Fibroblast of lung (primary cell): Measurements from ENCODE around the gene CFAP46. TPM values are rescaled to one million over a fixed set of nuclear protein-coding genes. Genes with fewer than 3 reads are reported as not detected.

ENCODE experiments used
- DNase-seq, 2 donors: peaks; one replicate each; pipeline versions ENCODE4 v3.0.0 to v3.0.0-alpha.2; 2010; ENCODE audit warnings: low read depth in 2 of 2
- H2AFZ ChIP-seq: 2 replicates; pipeline ENCODE4 v1.5.1; 2012; ENCODE audit warnings: low read length, control low read depth, inconsistent platforms
- H3K27ac ChIP-seq: 2 replicates; pipeline ENCODE4 v1.5.1; 2011; ENCODE audit warnings: low read length, control low read depth; ENCODE audit not compliant: insufficient read depth
- H3K27me3 ChIP-seq: 2 replicates; pipeline ENCODE4 v1.5.1; 2011; ENCODE audit warnings: mild to moderate bottlenecking, low read length; ENCODE audit not compliant: control insufficient read depth, insufficient read depth
- H3K36me3 ChIP-seq: 2 replicates; pipeline ENCODE4 v1.5.1; 2011; ENCODE audit warnings: low read length; ENCODE audit not compliant: control insufficient read depth, insufficient read depth
- H3K4me1 ChIP-seq: 2 replicates; pipeline ENCODE4 v1.5.1; 2011; ENCODE audit warnings: low read length; ENCODE audit not compliant: control insufficient read depth, insufficient read depth; ENCODE audit errors: extremely low read depth
- H3K4me2 ChIP-seq: 2 replicates; pipeline ENCODE4 v1.5.1; 2011; ENCODE audit warnings: low read length, control low read depth; ENCODE audit not compliant: insufficient read depth; ENCODE audit errors: extremely low read depth
- H3K4me3 ChIP-seq, 4 experiments: fragments of 200-600 bp in 1 of 4; sonication (generic) in 1 of 4; replicated peaks in 1 of 4; 2 replicates each; pipeline ENCODE4 v1.5.1; 2011 to 2016; ENCODE audit warnings: low read length in 4 of 4, low read depth in 3 of 4, mild to moderate bottlenecking in 3 of 4, control low read depth in 2 of 4, inconsistent platforms in 1 of 4, mixed read lengths in 1 of 4; ENCODE audit not compliant: insufficient read depth in 1 of 4; ENCODE audit errors: control extremely low read depth in 1 of 4
- H3K79me2 ChIP-seq: 2 replicates; pipeline ENCODE4 v1.5.1; 2012; ENCODE audit warnings: mild to moderate bottlenecking, low read length, inconsistent platforms; ENCODE audit not compliant: control insufficient read depth, insufficient read depth
- H3K9ac ChIP-seq: 2 replicates; pipeline ENCODE4 v1.5.1; 2011; ENCODE audit warnings: mild to moderate bottlenecking, low read length, control low read depth; ENCODE audit not compliant: insufficient read depth
- H3K9me3 ChIP-seq: 2 replicates; pipeline ENCODE4 v1.5.1; 2012; ENCODE audit warnings: low read depth, low read length; ENCODE audit not compliant: control insufficient read depth, insufficient read depth
- H4K20me1 ChIP-seq: 2 replicates; pipeline ENCODE4 v1.5.1; 2011; ENCODE audit warnings: low read length; ENCODE audit not compliant: control insufficient read depth, insufficient read depth; ENCODE audit errors: extremely low read depth
- CTCF ChIP-seq, 2 donors: IDR thresholded peaks in 1 of 2; conservative IDR thresholded peaks in 1 of 2; 1 replicate in 1 of 2; 2 replicates in 1 of 2; pipeline ENCODE4 v1.5.1; 2011 to 2012; ENCODE audit warnings: low read length in 2 of 2, control low read depth in 1 of 2, inconsistent platforms in 1 of 2, low read depth in 1 of 2, mild to moderate bottlenecking in 1 of 2
- EZH2 ChIP-seq: IDR thresholded peaks from 2 replicates; pipeline ENCODE4 v1.5.1; 2012; ENCODE audit warnings: low read length, control low read depth, mild to moderate bottlenecking; ENCODE audit errors: missing control alignments
- polyA plus RNA-seq, 2 donors: library from polyadenylated mRNA; depleted of rRNA in 1 of 2; stranded (reverse) in 1 of 2; unstranded in 1 of 2; fragments of >200 nt; gene quantifications; 2 replicates each; pipeline ENCODE4 v1.2.1, GENCODE V29; 2011 to 2012; ENCODE audit warnings: missing spikeins in 1 of 2
- total RNA-seq: library from RNA; depleted of rRNA; stranded (reverse); fragments of >200 nt; gene quantifications from 2 replicates; pipeline ENCODE4 v1.2.1, GENCODE V29; 2014

The CFAP46 gene
- total and polyA plus RNA-seq, 2 donors (not counting 1 experiment from before 2014, with no cell fraction given): 0.25 to 0.66 TPM

GRCh38 chr10:132876993-132877431 is 65.4 kb downstream of the CFAP46 start:
- Histone ChIP-seq H3K4me1 (no peaks in the 10 kb centered on the region), H3K4me3 (no peak overlapping the region), H3K36me3 (no peaks in the 10 kb centered on the region), H2AFZ (no peak overlapping the region), H4K20me1 (no peaks in the 10 kb centered on the region), H3K9me3 (no peaks in the 10 kb centered on the region), H3K27me3 (no peaks in the 10 kb centered on the region), H3K4me2 (no peak overlapping the region), H3K9ac (no peak overlapping the region), H3K27ac (no peak overlapping the region), H3K79me2 (no peaks in the 10 kb centered on the region)
- DNase-seq: no peak
- no peak for TF ChIP-seq CTCF (conservative IDR thresholded peaks at IDR 0.05 in 1 of 2, IDR thresholded peaks at IDR 0.05 in 1 of 2; ENCODE audit: low read depth in 1 of 2, low read length in 2 of 2)

GRCh38 chr10:132876131-132876860 is 66.1 kb downstream of the CFAP46 start:
- TF ChIP-seq CTCF (conservative IDR thresholded peaks at IDR 0.05 in 1 of 2, IDR thresholded peaks at IDR 0.05 in 1 of 2; ENCODE audit: low read depth in 1 of 2, low read length in 2 of 2) (no peak), EZH2 (no peak)
- Histone ChIP-seq H4K20me1 (no peaks in the 10 kb centered on the region), H3K4me3 (no peak overlapping the region), H3K27ac (no peak overlapping the region), H3K4me1 (no peaks in the 10 kb centered on the region), H3K9ac (no peak overlapping the region), H3K27me3 (no peaks in the 10 kb centered on the region), H3K36me3 (no peaks in the 10 kb centered on the region), H3K4me2 (no peak overlapping the region), H2AFZ (no peak overlapping the region), H3K9me3 (no peaks in the 10 kb centered on the region), H3K79me2 (no peaks in the 10 kb centered on the region)
- no peak for DNase-seq

GRCh38 chr10:132875435-132875834 is 66.9 kb downstream of the CFAP46 start:
- no peak for DNase-seq
- Histone ChIP-seq H3K9me3 (no peaks in the 10 kb centered on the region), H3K4me1 (no peaks in the 10 kb centered on the region), H3K27me3 (no peaks in the 10 kb centered on the region), H4K20me1 (no peaks in the 10 kb centered on the region), H3K9ac (no peak overlapping the region), H3K79me2 (no peaks in the 10 kb centered on the region), H2AFZ (no peak overlapping the region), H3K36me3 (no peaks in the 10 kb centered on the region), H3K4me3 (no peak overlapping the region), H3K27ac (no peak overlapping the region), H3K4me2 (no peak overlapping the region)
- TF ChIP-seq CTCF (conservative IDR thresholded peaks at IDR 0.05 in 1 of 2, IDR thresholded peaks at IDR 0.05 in 1 of 2; ENCODE audit: low read depth in 1 of 2, low read length in 2 of 2): no peak
- no peak for TF ChIP-seq EZH2
